SKM-1 treated with dmso at 0.1 percent for 144 hours (cell line): ENCODE data around the gene CLDN6.
A peak's percentile ranks its signal among the peaks of the same experiment; 100 is the strongest.

ENCODE experiments used
- DNase-seq: peaks from one replicate; lab custom pipeline; 2025; ENCODE audit not compliant: unreplicated experiment; lab: John Stamatoyannopoulos, UW

CLDN6 gene

DNA sequence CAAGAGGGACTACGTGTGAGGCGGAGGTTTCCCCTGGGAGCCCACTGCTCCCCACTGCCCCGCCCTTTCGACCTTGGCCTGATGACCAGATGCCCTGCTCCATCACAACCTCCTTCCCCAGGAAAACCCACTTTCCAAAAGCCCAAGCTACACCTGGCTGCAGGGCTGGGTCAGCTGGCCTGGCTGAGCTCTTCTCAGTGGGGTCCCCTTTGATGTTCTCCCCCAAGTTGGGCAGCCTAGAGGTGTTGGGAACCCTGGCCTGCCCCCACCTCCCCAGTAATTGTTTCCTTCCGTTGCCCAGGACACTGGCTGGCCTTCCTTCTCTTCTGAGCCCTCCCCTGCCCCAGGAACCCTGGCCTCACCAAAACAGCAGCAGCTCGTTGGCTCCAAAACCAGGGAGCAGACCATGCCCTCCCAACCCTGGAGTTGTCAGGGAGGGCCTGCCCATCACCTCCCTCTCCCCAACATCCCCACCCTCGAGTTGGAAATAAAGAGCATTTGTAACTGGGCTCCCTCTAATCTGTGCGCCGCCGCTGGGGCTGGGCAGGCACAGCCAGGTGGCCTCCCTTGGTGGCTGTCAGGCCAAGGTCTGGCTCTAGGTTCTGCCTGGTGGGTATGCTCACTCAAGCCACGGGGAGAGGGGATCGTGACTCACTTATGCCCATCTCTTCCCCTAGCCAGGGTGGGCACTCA, 3.8 kb downstream of the CLDN6 start:
- no peak for DNase-seq

GRCh38 chr16:3013491-3013951, 4.5 kb downstream of the CLDN6 start:
- DNase-seq, result no peak

GRCh38 chr16:3012828-3013420, 5.1 kb downstream of the CLDN6 start, which contains the start of gene CLDN9:
Gene CLDN9, plus strand, starts transcription at chr16:3012923. Its CDS starts 440 bp downstream, at chr16:3013363.
- no peak for DNase-seq

DNA sequence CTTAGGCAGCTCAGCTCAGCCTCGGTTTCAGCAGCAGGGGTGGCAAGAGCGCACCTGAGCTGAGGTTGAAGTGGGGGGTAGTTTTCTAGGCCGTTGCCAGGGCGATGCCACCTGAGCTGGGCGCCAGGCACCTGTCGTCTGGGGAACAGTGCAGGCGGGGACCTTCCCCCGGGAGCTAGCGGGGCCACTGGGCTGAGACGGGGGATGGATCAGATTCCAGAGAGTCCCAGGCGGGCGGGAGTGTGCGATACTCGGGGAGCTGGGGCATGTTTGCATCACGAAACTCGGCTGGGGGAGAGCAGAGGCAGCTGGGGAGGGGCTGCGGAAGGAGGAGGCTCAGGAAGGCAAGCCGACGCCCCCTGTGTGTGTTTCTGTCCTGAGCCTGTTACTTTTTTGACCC, 5.7 kb downstream of the CLDN6 start:
- DNase-seq, result no peak

DNA sequence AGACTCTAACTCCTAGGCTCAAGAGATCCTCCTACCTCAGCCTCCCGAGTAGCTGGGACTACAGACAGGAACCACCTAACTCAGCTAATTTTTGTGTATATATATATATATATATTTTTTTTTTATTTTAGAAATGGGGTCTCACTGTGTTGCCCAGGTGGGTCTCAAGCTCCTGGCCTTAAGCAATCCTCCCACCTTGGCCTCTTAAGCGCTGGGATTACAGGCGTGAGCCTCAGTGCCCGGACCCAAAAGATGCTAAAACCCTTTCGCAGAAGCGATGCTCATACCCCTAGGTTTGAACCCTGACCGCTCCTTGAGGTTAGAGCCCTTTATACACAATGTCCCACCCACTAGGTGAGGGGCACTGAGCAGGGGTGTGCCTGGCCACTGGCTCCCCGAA, 7.5 kb downstream of the CLDN6 start:
- no peak for DNase-seq

DNA sequence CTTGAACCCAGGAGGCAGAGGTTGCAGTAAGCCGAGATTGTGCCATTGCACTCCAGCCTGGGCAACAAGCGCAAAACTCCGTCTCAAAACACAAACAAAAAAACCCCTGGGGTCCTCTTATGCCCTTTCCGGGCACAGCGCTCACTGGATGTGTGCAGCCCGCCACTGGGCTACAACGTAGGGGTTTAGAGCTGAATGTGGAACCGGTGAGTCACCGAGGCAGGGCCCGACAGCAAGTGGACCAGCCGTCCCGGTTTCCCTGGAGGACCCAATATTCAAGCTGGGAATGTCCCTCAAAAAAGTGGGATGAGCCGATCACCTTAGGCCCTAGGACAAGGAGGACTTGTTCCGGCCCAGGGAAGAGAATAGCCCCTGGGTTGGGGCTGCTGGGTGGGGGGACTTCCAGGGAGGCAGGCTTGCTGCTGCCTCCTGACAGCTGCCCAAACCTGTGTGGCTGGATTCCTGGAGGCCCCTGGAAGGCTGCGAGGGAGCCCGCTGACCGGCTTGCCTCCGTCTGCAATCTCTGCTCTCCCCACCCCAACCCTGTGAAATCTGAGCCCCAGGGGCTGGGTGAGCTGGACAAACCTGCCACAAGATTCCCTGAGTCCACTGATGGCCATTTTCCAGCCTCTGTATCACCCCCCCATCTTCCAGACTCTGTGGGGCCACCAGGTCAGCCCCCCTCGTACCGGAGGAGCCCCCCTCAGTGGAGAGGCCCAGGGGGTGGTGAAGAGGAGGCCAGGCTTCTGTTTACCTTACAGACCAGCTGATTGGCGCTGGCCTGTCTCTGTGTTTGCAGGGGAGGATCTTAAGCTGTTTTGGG, 8.2 kb downstream of the CLDN6 start:
- DNase-seq, result no peak

GRCh38 chr16:3008690-3009037, 9.3 kb downstream of the CLDN6 start:
- no peak for DNase-seq

DNA sequence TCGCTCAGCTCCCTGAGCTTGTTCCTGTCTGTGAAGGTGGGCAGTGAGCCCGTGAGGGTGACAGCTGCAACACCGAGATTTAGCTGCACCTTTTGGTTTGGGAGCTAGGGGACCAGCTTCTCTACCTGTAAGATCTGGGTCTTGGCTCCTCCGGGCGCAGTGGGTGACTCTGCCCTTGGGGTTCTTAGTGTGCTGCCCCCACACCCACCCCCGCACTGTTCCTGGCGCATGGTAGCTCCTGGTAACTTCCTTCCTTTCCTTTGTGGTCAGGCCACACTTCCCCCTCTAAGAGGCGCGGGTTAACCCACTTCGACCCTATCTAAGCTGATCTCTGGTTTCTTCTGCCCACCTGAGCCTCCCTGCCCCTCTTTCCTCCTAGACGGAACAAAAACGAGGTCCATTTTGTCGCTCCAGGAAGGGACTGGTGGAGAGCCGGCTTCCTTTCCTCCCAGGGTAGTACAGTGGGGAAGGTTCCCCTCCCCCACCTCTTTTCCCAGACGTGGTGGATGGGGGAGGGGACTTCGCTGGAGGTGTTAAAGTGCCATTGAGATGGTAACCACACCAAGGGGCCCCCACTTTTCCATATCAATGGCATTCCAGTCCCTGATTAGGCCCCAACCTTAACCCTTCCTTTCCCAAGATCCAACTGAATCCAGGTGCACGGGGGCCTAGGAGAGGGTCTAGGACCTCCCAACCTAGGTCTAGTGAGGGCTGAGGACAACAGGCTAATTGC, 9.9 kb downstream of the CLDN6 start:
- DNase-seq, result peak; percentile 64

DNA sequence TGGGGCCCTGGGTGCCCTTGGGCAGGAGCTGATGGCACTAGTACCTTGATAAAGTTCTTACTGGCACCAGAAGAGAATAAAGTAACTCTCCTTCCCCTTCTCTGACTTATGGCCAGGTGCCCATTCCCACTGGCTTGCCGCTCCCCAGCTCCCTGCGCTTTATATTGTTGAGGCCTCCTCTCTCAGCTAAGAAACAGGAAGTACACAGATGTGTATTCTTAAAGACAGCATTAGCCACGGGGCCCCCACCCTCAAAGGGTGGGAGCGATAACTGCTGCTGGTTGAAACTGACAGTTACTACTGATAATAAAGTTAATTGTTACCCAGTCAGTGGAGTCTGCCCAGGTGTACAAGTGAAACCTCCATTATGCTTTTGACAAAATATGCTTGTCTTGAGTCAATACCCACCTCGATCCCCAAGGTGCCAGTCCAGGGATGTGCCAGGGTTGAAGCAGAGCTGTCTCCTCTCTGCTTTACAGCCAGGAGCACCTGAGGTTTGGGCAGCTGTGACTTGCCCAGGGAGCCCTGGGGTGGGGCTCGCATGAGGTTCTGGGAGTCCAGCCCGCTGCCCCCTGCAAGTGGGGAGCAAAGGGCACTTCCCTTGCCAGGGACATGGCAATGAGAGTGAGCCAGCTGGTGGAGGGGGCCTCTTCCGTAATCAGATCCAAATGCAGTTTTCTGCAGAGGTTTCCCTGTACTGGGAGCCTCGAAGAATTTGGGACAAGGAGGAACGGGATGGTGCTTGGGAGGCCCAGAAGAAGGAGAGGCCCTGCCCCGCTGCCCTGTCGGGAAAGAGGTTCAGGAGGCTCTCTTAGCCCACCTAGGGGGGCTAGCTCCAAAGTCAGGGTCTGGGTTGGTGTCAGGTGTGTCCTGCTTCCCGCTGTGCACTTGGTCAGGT, 10.7 kb downstream of the CLDN6 start:
- DNase-seq, result peak; percentile 54

DNA sequence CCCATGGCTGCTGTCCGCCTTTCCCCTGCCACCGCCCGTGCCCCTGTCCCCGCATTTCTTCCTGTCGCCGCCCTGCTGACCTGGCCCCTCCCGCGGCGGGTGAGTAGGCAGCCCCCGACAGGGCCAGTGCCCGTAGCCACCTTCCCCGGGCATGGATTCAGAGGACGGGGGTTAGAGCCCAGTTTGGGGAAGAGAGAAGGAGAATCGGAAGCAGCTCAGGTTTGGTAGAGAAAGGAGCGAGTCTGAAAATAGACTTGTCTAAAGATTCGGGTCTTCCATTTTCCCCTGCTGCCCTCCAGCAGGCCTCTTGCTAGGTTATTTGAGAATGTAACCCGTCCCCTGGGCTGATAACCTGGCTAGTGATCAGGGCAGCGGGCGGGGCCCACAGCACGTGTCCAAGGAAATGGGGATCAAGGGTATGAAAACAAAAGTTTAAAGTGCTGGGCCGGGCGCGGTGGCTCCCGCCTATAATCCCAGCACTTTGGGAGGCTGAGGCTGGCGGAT, 13.2 kb downstream of the CLDN6 start:
- no peak for DNase-seq

DNA sequence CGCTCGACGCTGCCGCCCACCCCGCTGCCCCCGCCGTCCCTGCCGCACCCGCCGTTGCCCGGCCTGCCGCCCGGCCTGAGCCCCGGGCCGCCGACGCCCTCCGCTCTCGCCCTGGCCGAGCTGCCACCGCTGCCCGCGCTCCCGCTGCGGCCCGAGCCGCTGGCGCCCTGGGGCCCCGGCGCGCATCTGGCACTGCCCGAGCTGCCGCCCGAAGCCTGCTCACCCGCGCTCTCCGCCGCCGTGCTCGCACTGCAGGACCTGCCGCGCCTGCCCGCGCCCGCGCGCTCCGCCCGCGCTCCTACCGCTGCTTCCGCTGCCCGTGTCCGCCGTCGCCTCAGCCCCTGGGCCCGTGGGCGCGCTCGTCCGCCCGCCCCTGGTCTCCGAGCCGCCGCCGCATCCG, 13.7 kb downstream of the CLDN6 start:
- no peak for DNase-seq

GRCh38 chr16:3003582-3004270, 14.3 kb downstream of the CLDN6 start:
- peak; percentile 98 for DNase-seq

- no peak for DNase-seq
These were observed 16.7 kb downstream of the CLDN6 start for GRCh38 chr16:3001316-3001715.

DNA sequence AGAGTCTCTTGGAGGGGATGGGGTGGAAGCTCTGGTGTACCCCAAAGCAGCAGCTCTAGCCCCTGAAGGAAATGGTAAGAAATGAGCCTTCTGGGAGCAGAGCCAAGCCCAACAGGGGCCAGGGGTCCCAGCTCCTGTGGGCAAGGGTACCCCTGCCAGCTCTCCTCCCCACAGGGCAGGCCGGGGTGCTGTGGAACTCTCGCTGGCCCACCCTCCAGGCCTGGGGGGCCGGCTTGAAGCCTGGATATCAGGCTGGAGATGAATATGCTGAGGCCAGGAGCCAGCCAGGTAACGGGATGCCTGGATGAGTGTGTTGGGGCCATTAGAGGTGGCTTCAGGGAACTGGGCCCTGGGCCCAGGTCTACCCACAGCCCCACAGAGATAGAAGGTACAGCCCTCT, 17.4 kb downstream of the CLDN6 start:
- no peak for DNase-seq

- no peak for DNase-seq
These were observed 18.1 kb downstream of the CLDN6 start for GRCh38 chr16:2999929-3000328.

- DNase-seq, result no peak
These were observed 21.7 kb downstream of the CLDN6 start for GRCh38 chr16:2996298-2996697.

GRCh38 chr16:2992383-2993081, 25.5 kb downstream of the CLDN6 start:
- DNase-seq, result no peak

- DNase-seq, result no peak
These were observed 26.3 kb downstream of the CLDN6 start for GRCh38 chr16:2991566-2992261.
